Measurements from ENCODE around the gene MYCBP2. TPM values are rescaled to one million over a fixed set of nuclear protein-coding genes. Genes with fewer than 3 reads are reported as not detected.
"Not testable (repeated sequence)": the region's sequence is repeated elsewhere in the genome, so short reads cannot be mapped to it uniquely, and the experiment has no call there.

The MYCBP2 gene
- 198 TPM for total RNA-seq

- FAIRE-seq (no peak), DNase-seq (ENCODE audit: low spot score in 2 of 2) (peak; percentile 89)
Measured at GRCh38 chr13:77326905-77327604, at the start of gene MYCBP2. TSS of gene MYCBP2 (minus strand) at chr13:77327094. CDS start at chr13:77326775, 319 bp downstream.

GRCh38 chr13:77375560-77376108 is 48.7 kb upstream of the MYCBP2 start:
- DNase-seq (ENCODE audit: low spot score in 2 of 2) (no peak), FAIRE-seq (no peak)

GRCh38 chr13:77374786-77375185 is 47.9 kb upstream of the MYCBP2 start:
- no peak for FAIRE-seq
- no peak for DNase-seq (ENCODE audit: low spot score in 2 of 2)

GRCh38 chr13:77374339-77374738 is 47.4 kb upstream of the MYCBP2 start:
- DNase-seq (ENCODE audit: low spot score in 2 of 2) (no peak), FAIRE-seq (no peak)

GRCh38 chr13:77373502-77373901 is 46.6 kb upstream of the MYCBP2 start:
- DNase-seq (ENCODE audit: low spot score in 2 of 2), result no peak
- FAIRE-seq, result no peak

GRCh38 chr13:77372275-77372674 is 45.4 kb upstream of the MYCBP2 start:
- DNase-seq (ENCODE audit: low spot score in 2 of 2), result no peak
- no peak for FAIRE-seq

GRCh38 chr13:77370888-77371287 is 44.0 kb upstream of the MYCBP2 start:
- FAIRE-seq, result no peak
- no peak for DNase-seq (ENCODE audit: low spot score in 2 of 2)

- DNase-seq (ENCODE audit: low spot score in 2 of 2) (no peak), FAIRE-seq (no peak)
Measured at GRCh38 chr13:77362166-77362565, 35.3 kb upstream of the MYCBP2 start.

- no peak for FAIRE-seq
- DNase-seq (ENCODE audit: low spot score in 2 of 2), result no peak
Measured at GRCh38 chr13:77360032-77360685, 33.3 kb upstream of the MYCBP2 start.

- DNase-seq (ENCODE audit: low spot score in 2 of 2), result no peak
- no peak for FAIRE-seq
Measured at GRCh38 chr13:77359171-77359570, 32.3 kb upstream of the MYCBP2 start.

- DNase-seq (ENCODE audit: low spot score in 2 of 2) (no peak), FAIRE-seq (no peak)
Measured at GRCh38 chr13:77358001-77358400, 31.1 kb upstream of the MYCBP2 start.

- DNase-seq (ENCODE audit: low spot score in 2 of 2) (no peak), FAIRE-seq (no peak)
Measured at GRCh38 chr13:77356155-77356554, 29.3 kb upstream of the MYCBP2 start.

- FAIRE-seq, result no peak
- DNase-seq (ENCODE audit: low spot score in 2 of 2), result no peak
Measured at GRCh38 chr13:77353995-77354394, 27.1 kb upstream of the MYCBP2 start.

- DNase-seq (ENCODE audit: low spot score in 2 of 2), result no peak
- FAIRE-seq, result no peak
Measured at GRCh38 chr13:77351315-77351714, 24.4 kb upstream of the MYCBP2 start.

- FAIRE-seq (no peak), DNase-seq (ENCODE audit: low spot score in 2 of 2) (no peak)
Measured at GRCh38 chr13:77350811-77351210, 23.9 kb upstream of the MYCBP2 start.

GRCh38 chr13:77349365-77349764 is 22.5 kb upstream of the MYCBP2 start:
- no peak for FAIRE-seq
- DNase-seq (ENCODE audit: low spot score in 2 of 2), result no peak

GRCh38 chr13:77347351-77347750 is 20.5 kb upstream of the MYCBP2 start:
- not testable (repeated sequence) for DNase-seq (ENCODE audit: low spot score in 2 of 2); FAIRE-seq

GRCh38 chr13:77345150-77345780 is 18.4 kb upstream of the MYCBP2 start:
- FAIRE-seq (no peak), DNase-seq (ENCODE audit: low spot score in 2 of 2) (no peak)

GRCh38 chr13:77343841-77344240 is 16.9 kb upstream of the MYCBP2 start:
- no peak for DNase-seq (ENCODE audit: low spot score in 2 of 2)

GRCh38 chr13:77339408-77339807 is 12.5 kb upstream of the MYCBP2 start:
- DNase-seq (ENCODE audit: low spot score in 2 of 2), result no peak
- FAIRE-seq, result no peak

More at GRCh38 chr13:77343841-77344240, 16.9 kb upstream of the MYCBP2 start:
- FAIRE-seq, result no peak

GRCh38 chr13:77338961-77339401 is 12.1 kb upstream of the MYCBP2 start:
- FAIRE-seq, result no peak
- DNase-seq (ENCODE audit: low spot score in 2 of 2), result no peak

Measured in frontal cortex (tissue), 4 donors.